Activated CD8-positive, alpha-beta memory T cell treated with anti-CD3 and anti-CD28 coated beads, Interleukin-2, amount 50 U/mL, for 48 hours (primary cell): ENCODE results near the gene PLEKHA6.

Experiments used
- DNase-seq: peaks from one replicate; pipeline ENCODE4 v3.0.0-alpha.2; 2020

The PLEKHA6 gene

GRCh38 chr1:204377800-204378668, 18.3 kb upstream of the PLEKHA6 start:
- peak; percentile 81 for DNase-seq

- no peak for DNase-seq
Measured at GRCh38 chr1:204376919-204377799, 17.4 kb upstream of the PLEKHA6 start.

- no peak for DNase-seq
Measured at GRCh38 chr1:204376465-204376864, 16.7 kb upstream of the PLEKHA6 start.

- peak; percentile 1 for DNase-seq
Measured at GRCh38 chr1:204373911-204374310, 14.2 kb upstream of the PLEKHA6 start.

- no peak for DNase-seq
Measured at GRCh38 chr1:204370176-204370575, 10.4 kb upstream of the PLEKHA6 start.

- no peak for DNase-seq
Measured at GRCh38 chr1:204368996-204369726, 9.4 kb upstream of the PLEKHA6 start.

GRCh38 chr1:204367956-204368355, 8.2 kb upstream of the PLEKHA6 start:
- no peak for DNase-seq

- no peak for DNase-seq
Measured at GRCh38 chr1:204367193-204367858, 7.6 kb upstream of the PLEKHA6 start.

- DNase-seq = no peak
Measured at GRCh38 chr1:204366759-204367158, 7.0 kb upstream of the PLEKHA6 start.

GRCh38 chr1:204363335-204364114, 3.8 kb upstream of the PLEKHA6 start:
- peak; percentile 85 for DNase-seq

- DNase-seq = no peak
Measured at GRCh38 chr1:204362984-204363334, 3.2 kb upstream of the PLEKHA6 start.

- DNase-seq = no peak
Measured at GRCh38 chr1:204361781-204362180, 2.1 kb upstream of the PLEKHA6 start.

- DNase-seq = no peak
Measured at GRCh38 chr1:204361341-204361771, 1.6 kb upstream of the PLEKHA6 start.

- DNase-seq = no peak
Measured at GRCh38 chr1:204360314-204360713, 585 bp upstream of the PLEKHA6 start.

GRCh38 chr1:204359131-204359473, 627 bp downstream of the PLEKHA6 start:
- no peak for DNase-seq

- DNase-seq = no peak
Measured at GRCh38 chr1:204358605-204359004, 1.1 kb downstream of the PLEKHA6 start.

- DNase-seq = no peak
Measured at GRCh38 chr1:204357551-204358490, 1.9 kb downstream of the PLEKHA6 start.

- DNase-seq = no peak
Measured at GRCh38 chr1:204356997-204357396, 2.7 kb downstream of the PLEKHA6 start.

- no peak for DNase-seq
Measured at GRCh38 chr1:204355913-204356312, 3.8 kb downstream of the PLEKHA6 start.

GRCh38 chr1:204354579-204354978, 5.2 kb downstream of the PLEKHA6 start:
- DNase-seq = no peak
